ENCODE results near the gene CENPO. TPM values are rescaled to one million over a fixed set of nuclear protein-coding genes. Genes with fewer than 3 reads are reported as not detected.

The CENPO gene
- total RNA-seq, 1 donor from 2014 or later, result 17.5 TPM

DNA sequence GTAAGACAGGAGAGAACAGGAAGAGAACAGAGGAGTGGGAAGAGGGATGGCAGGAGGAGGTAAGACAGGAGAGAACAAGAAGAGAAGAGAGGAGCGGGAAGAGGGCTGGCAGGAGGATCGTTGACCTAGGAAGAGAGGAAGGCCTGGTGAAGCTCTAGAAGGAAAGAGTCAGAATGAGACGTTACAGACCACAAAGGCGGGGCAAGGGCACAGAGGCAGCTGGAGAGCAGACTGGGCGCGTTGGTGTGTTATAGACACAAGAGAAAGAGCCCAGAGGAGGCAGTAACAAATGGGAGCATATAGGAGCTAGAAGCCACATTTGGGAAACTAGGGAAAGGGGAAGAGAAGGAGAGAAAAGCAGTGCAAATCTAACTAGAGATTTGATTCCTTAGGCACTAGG lies 26.6 kb upstream of the CENPO start:
- no peak overlapping the region for H2AFZ ChIP-seq (ENCODE audit: low read depth, low read length)
- H3K27me3 Mint-ChIP-seq (ENCODE audit: low read depth, unreplicated experiment), result no peaks in the 10 kb centered on the region
- peaks cover 11% of the 10 kb centered on the region for H3K36me3 Mint-ChIP-seq (ENCODE audit: low read depth, unreplicated experiment)
- peaks cover 7% of the 10 kb centered on the region for H3K4me1 Mint-ChIP-seq (ENCODE audit: low read depth, unreplicated experiment)
- no peaks in the 10 kb centered on the region for H3K9me3 Mint-ChIP-seq (ENCODE audit: unreplicated experiment)
- FAIRE-seq (no peak), DNase-seq (ENCODE audit: low read depth) (no peak)
- no peak overlapping the region for H3K27ac Mint-ChIP-seq (ENCODE audit: unreplicated experiment)
- no peak for TF ChIP-seq EZH2 (IDR thresholded peaks at IDR 0.05; ENCODE audit: insufficient read depth, low read length)
- TF ChIP-seq, protein P1, sequence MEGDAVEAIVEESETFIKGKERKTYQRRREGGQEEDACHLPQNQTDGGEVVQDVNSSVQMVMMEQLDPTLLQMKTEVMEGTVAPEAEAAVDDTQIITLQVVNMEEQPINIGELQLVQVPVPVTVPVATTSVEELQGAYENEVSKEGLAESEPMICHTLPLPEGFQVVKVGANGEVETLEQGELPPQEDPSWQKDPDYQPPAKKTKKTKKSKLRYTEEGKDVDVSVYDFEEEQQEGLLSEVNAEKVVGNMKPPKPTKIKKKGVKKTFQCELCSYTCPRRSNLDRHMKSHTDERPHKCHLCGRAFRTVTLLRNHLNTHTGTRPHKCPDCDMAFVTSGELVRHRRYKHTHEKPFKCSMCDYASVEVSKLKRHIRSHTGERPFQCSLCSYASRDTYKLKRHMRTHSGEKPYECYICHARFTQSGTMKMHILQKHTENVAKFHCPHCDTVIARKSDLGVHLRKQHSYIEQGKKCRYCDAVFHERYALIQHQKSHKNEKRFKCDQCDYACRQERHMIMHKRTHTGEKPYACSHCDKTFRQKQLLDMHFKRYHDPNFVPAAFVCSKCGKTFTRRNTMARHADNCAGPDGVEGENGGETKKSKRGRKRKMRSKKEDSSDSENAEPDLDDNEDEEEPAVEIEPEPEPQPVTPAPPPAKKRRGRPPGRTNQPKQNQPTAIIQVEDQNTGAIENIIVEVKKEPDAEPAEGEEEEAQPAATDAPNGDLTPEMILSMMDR (IDR thresholded peaks at IDR 0.05; ENCODE audit: insufficient read depth, low read depth, low read length), result no peak
- no peaks in the 10 kb centered on the region for H4K20me1 ChIP-seq (ENCODE audit: insufficient read depth, low read length)
- no peak overlapping the region for H3K4me2 ChIP-seq (ENCODE audit: low read length)
- H3K9ac ChIP-seq (ENCODE audit: low read length), result no peak overlapping the region
- no peak overlapping the region for H3K4me3 Mint-ChIP-seq (ENCODE audit: unreplicated experiment)
- H3K4me3 ChIP-seq (ENCODE audit: insufficient read depth, low read depth, low read length), result no peak overlapping the region
- H3K9me3 ChIP-seq (ENCODE audit: insufficient read depth, low read depth, low read length), result no peaks in the 10 kb centered on the region
- no peak overlapping the region for H3K27ac ChIP-seq (ENCODE audit: low read depth, low read length)
- peaks cover 3% of the 10 kb centered on the region for H3K36me3 ChIP-seq (ENCODE audit: insufficient read depth, low read length)
- no peaks in the 10 kb centered on the region for H3K27me3 ChIP-seq (ENCODE audit: insufficient read depth, low read length)
- H3K79me2 ChIP-seq (ENCODE audit: insufficient read depth, low read length), result no peaks in the 10 kb centered on the region
- H3K4me1 ChIP-seq (ENCODE audit: insufficient read depth, low read length), result no peaks in the 10 kb centered on the region

DNA sequence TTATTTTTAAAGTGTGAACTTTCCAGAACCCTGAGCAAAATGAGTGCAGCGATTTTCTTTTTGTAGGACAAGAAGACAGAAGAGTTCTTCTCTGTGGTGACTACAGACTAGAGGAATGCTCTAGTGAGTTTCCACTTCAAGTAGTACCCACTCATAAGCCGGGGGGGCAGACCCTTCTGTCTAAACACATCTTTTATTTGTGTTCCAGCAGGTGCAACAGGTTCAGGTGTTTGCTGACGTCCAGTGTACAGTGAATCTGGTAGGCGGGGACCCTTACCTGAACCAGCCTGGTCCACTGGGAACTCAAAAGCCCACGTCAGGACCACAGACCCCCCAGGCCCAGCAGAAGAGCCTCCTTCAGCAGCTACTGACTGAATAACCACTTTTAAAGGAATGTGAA lies 25.2 kb upstream of the CENPO start:
- no peak overlapping the region for H2AFZ ChIP-seq (ENCODE audit: low read depth, low read length)
- TF ChIP-seq EZH2 (IDR thresholded peaks at IDR 0.05; ENCODE audit: insufficient read depth, low read length), result no peak
- TF ChIP-seq, protein P1 (IDR thresholded peaks at IDR 0.05; ENCODE audit: insufficient read depth, low read depth, low read length), result no peak
- FAIRE-seq, result no peak

DNA sequence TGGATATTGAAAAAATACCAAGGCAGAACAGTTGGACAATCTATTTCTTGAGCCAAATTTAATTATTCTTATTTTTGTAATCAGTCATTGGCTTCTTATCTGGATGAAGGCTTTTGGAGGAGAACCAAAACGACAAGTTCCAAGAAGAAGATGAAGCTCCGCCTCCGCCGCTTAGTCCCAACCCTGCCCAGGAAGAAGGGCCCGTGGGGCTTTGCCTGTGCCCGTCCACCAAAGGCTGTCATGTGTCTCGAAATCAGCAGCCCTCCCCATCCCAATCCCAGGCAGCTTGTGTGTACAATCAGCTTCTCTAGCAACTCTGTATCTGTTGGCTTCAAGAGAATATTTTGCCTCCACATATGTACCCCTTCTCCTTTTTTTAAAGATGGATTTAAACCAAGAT lies 24.6 kb upstream of the CENPO start:
- DNase-seq (ENCODE audit: low read depth) (no peak), FAIRE-seq (no peak)
- no peaks in the 10 kb centered on the region for H3K27me3 ChIP-seq (ENCODE audit: insufficient read depth, low read length)
- H3K27ac ChIP-seq (ENCODE audit: low read depth, low read length), result no peak overlapping the region
- H3K9ac ChIP-seq (ENCODE audit: low read length), result no peak overlapping the region
- Mint-ChIP-seq H3K27ac (ENCODE audit: unreplicated experiment) (no peak overlapping the region), H3K4me3 (ENCODE audit: unreplicated experiment) (no peak overlapping the region), H3K4me1 (ENCODE audit: low read depth, unreplicated experiment) (peaks cover 11% of the 10 kb centered on the region), H3K27me3 (ENCODE audit: low read depth, unreplicated experiment) (no peaks in the 10 kb centered on the region), H3K36me3 (ENCODE audit: low read depth, unreplicated experiment) (peaks cover 13% of the 10 kb centered on the region), H3K9me3 (ENCODE audit: unreplicated experiment) (peaks cover 2% of the 10 kb centered on the region)
- no peak overlapping the region for H3K4me2 ChIP-seq (ENCODE audit: low read length)
- no peaks in the 10 kb centered on the region for H3K79me2 ChIP-seq (ENCODE audit: insufficient read depth, low read length)
- no peaks in the 10 kb centered on the region for H3K4me1 ChIP-seq (ENCODE audit: insufficient read depth, low read length)
- no peaks in the 10 kb centered on the region for H4K20me1 ChIP-seq (ENCODE audit: insufficient read depth, low read length)
- H2AFZ ChIP-seq (ENCODE audit: low read depth, low read length), result no peak overlapping the region
- no peak for TF ChIP-seq EZH2 (IDR thresholded peaks at IDR 0.05; ENCODE audit: insufficient read depth, low read length)
- TF ChIP-seq, protein P1 (IDR thresholded peaks at IDR 0.05; ENCODE audit: insufficient read depth, low read depth, low read length), result no peak
- H3K36me3 ChIP-seq (ENCODE audit: insufficient read depth, low read length), result no peaks in the 10 kb centered on the region
- no peak overlapping the region for H3K4me3 ChIP-seq (ENCODE audit: insufficient read depth, low read depth, low read length)
- H3K9me3 ChIP-seq (ENCODE audit: insufficient read depth, low read depth, low read length), result no peaks in the 10 kb centered on the region

More for the DNA sequence above, 25.2 kb upstream of the CENPO start:
- Mint-ChIP-seq H3K4me3 (ENCODE audit: unreplicated experiment) (no peak overlapping the region), H3K9me3 (ENCODE audit: unreplicated experiment) (no peaks in the 10 kb centered on the region), H3K27me3 (ENCODE audit: low read depth, unreplicated experiment) (no peaks in the 10 kb centered on the region), H3K4me1 (ENCODE audit: low read depth, unreplicated experiment) (peaks cover 11% of the 10 kb centered on the region), H3K27ac (ENCODE audit: unreplicated experiment) (no peak overlapping the region), H3K36me3 (ENCODE audit: low read depth, unreplicated experiment) (peaks cover 13% of the 10 kb centered on the region)
- no peak for DNase-seq (ENCODE audit: low read depth)
- no peaks in the 10 kb centered on the region for H3K36me3 ChIP-seq (ENCODE audit: insufficient read depth, low read length)
- no peaks in the 10 kb centered on the region for H4K20me1 ChIP-seq (ENCODE audit: insufficient read depth, low read length)
- H3K9ac ChIP-seq (ENCODE audit: low read length), result no peak overlapping the region
- no peak overlapping the region for H3K4me3 ChIP-seq (ENCODE audit: insufficient read depth, low read depth, low read length)
- no peak overlapping the region for H3K27ac ChIP-seq (ENCODE audit: low read depth, low read length)
- no peaks in the 10 kb centered on the region for H3K79me2 ChIP-seq (ENCODE audit: insufficient read depth, low read length)
- no peak overlapping the region for H3K4me2 ChIP-seq (ENCODE audit: low read length)
- no peaks in the 10 kb centered on the region for H3K9me3 ChIP-seq (ENCODE audit: insufficient read depth, low read depth, low read length)
- H3K4me1 ChIP-seq (ENCODE audit: insufficient read depth, low read length), result no peaks in the 10 kb centered on the region
- H3K27me3 ChIP-seq (ENCODE audit: insufficient read depth, low read length), result no peaks in the 10 kb centered on the region
